ENCODE data around the gene GLYATL3.

GRCh38 chr6:49509342-49509741, 9.6 kb downstream of the GLYATL3 start:
- TF ChIP-seq POLR2A (IDR thresholded peaks at IDR 0.05) (no peak), CTCF (IDR thresholded peaks at IDR 0.05) (no peak), EP300 (IDR thresholded peaks at IDR 0.05; ENCODE audit: low read depth) (no peak)
